Glomerular visceral epithelial cell (primary cell): Measurements from ENCODE around the gene ABCA5.
"Not testable (repeated sequence)": the region's sequence is repeated elsewhere in the genome, so short reads cannot be mapped to it uniquely, and the experiment has no call there.

ENCODE experiments used
- DNase-seq: peaks from one replicate; pipeline ENCODE4 v3.0.0-alpha.2; 2016; ENCODE audit errors: extremely low spot score

Gene ABCA5

GRCh38 chr17:69325518-69326376, 1.2 kb downstream of the ABCA5 start:
- no peak for DNase-seq

GRCh38 chr17:69323806-69324205, 3.1 kb downstream of the ABCA5 start:
- no peak for DNase-seq

GRCh38 chr17:69320908-69321238, 6.1 kb downstream of the ABCA5 start:
- no peak for DNase-seq

DNA sequence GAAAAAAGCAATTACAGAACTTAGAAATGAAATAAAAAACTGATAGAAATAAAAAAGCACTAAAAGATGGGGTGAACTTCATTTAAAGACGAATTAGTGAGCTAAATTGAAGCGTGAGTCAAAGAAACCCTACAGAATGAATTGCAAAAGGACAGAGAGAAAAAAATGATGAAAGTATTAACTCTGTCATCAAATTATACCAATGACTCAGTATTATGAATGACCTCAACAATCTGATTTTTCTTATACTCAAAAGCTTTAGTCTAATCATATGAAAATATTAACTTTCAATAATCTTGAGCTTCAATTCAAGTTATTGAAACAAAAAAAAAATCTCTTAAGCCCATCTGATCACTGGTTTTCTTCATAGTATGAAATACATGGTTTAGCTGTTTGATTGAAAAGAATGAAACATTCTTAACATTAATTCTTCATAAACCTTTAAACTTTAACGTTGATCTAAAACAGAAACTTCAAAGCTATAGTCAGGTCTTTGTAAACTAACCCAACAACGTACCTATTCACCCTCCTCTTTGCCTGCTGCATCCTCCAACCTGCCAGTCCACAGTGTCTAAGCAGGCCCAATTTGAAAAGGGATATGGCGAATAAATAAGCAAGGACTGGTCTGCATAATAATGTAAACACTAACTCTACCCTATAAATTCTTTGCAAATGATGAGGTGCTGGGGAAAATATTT, 6.6 kb downstream of the ABCA5 start:
- DNase-seq: no peak

GRCh38 chr17:69317625-69318024, 9.3 kb downstream of the ABCA5 start:
- no peak for DNase-seq

GRCh38 chr17:69314246-69315065, 12.5 kb downstream of the ABCA5 start:
- no peak for DNase-seq

- DNase-seq: no peak
Measured at GRCh38 chr17:69305177-69305576, 21.8 kb downstream of the ABCA5 start.

DNA sequence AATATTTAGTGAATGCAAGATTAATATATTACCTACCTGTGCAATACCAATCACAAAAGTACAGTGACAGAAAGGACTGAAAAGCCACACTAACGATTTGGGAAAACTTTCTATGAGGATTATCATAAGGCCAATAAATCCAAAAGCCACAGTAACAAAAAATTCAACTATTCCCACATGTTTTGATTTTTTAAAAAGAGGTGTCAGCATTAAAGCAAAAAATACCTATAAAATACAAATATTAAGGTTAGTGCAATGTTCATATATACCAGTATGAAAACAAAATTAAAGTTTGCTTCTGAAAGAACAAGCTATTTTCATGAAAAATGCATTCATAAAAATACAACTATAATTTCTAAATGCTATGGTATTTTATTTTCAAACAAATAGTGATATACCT, 24.3 kb downstream of the ABCA5 start:
- no peak for DNase-seq

DNA sequence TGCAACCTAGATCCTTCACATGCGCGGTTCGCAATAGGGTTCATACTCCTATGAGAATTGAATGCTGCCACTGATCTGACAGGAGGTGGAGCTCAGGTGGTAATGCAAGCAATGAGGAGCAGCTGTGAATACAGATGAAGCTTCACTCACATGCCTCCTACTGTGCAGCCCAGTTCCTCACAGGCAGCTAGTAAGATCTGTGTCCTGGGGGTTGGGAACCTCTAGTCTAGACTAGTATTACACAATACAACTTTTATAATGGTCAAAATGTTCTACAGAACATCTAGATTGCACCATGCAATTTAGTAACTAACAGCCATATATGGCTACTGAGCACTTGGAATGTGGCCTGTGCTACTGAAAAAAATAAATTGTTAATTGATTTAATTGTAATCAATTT, 26.7 kb downstream of the ABCA5 start:
- no peak for DNase-seq

DNA sequence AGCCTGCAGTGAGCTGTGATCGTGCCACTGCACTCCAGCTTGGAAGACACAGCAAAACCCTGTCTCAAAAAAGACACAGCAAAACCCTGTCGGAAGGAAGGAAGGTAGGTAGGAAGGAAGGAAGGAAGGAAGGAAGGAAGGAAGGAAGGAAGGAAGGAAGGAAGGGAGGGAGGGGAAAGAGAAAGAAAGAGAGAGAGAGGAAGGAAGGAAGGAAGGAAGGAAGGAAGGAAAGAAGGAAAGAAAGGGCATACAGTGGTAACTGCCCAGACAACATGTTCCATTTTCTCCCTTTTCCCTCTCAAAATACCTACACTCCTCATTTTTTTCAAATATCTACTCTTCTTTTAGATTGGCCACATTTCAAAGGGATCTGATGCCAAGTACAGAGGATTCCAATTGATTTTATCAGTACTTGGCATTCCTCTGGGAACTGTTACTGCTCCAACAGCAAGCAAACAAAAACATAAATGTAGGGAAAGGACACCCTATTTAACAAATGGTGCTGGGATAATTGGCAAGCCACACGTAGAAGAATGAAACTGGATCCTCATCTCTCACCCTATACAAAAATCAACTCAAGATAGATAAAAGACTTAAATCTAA, 28.7 kb downstream of the ABCA5 start:
- DNase-seq: not testable (repeated sequence)

- DNase-seq: no peak
Measured at GRCh38 chr17:69287168-69287567, 39.8 kb downstream of the ABCA5 start.

- DNase-seq: no peak
Measured at GRCh38 chr17:69286257-69286656, 40.7 kb downstream of the ABCA5 start.

- DNase-seq: no peak
Measured at GRCh38 chr17:69284646-69285045, 42.3 kb downstream of the ABCA5 start.

DNA sequence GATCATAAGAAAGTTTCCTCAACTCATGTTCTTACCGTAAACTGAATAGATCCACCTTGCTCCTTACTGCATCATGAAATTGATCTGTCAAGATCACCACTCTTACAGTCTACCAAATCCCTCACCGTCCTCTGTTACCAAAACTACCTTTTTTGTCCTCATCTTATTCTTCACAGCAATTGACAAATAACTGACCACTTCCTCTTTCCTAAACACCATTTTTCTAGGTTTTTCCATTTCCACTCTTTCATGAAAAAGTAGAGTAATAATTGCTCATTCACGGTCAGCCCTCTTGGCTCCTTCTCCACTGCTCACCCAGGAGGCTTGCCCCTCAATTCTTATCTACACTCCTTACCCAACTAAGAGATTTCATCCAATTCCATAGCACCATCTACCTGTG, 44.9 kb downstream of the ABCA5 start:
- DNase-seq: no peak

GRCh38 chr17:69276279-69276678, 50.7 kb downstream of the ABCA5 start:
- not testable (repeated sequence) for DNase-seq

DNA sequence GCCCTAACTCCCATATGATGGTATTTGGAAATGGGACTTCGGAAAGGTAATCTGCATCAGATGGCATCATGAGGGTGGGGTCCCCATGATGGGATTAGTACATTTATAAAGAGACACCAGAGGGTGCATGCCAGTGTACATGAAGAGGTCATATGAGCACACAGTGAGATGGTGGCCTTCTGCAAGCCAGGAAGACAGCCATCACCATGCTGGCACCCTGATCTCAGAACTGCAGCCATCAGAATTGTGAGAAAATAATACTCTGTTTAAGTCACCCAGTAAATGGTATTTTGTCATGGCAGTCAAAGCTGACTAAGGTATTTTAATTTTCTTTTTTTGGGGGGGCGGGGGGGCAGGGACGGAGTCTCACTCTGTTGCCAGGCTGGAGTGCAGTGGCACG, 51.2 kb downstream of the ABCA5 start:
- DNase-seq: no peak

DNA sequence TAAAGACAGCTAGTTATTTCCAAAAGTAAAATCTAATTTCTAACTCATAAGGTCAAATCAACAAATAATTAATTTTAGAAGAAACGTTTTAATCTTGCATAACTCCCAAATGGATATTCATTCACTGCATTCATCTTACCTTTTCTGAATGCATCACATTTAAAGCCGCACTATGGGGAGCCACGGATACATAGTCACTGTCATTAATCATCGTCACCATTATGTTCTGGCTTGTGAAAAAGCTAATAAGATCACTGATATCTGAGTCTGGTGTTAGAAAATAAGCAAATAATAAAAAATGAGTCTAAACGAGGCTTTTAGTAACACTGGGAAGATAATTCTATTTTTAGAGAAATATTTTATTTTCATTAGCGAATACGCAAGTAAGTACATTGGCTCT, 55.9 kb downstream of the ABCA5 start:
- no peak for DNase-seq

GRCh38 chr17:69269131-69269998, 57.6 kb downstream of the ABCA5 start:
- DNase-seq: no peak

DNA sequence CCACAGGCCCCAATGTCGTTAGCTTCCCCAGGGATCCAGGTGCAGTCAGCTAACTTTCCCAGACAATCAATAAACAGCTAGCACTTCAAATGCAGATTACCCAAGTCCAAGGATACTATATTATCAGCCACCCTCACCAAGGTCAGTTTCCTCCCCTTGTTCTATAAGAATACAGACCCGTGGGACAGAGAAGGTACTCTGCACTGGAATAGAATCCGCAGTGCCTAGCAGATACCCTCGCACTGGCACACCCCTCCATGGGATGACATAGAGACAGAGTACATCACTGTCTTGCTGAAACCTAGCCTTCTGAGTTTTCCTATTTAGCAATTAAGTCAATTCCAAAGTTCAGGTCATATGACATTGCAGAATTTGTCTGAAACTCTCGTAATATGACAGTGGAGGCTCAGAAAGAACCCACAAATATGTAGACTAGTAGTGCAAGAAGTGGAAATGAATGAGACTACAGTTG, 58.4 kb downstream of the ABCA5 start:
- DNase-seq: no peak

DNA sequence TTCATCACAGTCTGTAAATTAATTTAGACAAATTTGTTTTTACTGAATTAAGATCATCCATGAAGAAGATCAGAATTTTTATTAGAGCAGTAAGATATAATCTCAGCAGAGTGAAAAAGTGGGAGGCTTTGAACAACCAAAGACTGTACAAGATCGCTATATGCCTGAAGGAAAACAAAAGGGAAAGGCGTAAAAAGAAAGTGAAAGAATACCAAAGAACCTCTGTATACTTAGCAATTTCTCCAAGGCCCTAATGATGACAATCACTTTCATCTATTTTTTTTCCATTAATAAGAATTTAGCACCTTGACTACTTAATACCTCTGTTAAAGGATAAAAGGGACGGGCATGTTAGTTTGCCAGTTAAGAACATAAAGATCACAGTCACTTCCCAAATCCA, 59.7 kb downstream of the ABCA5 start:
- DNase-seq: no peak

- DNase-seq: no peak
Measured at GRCh38 chr17:69265873-69266272, 61.1 kb downstream of the ABCA5 start.
